ENCODE measurements around the gene URB1.

URB1 gene

DNA sequence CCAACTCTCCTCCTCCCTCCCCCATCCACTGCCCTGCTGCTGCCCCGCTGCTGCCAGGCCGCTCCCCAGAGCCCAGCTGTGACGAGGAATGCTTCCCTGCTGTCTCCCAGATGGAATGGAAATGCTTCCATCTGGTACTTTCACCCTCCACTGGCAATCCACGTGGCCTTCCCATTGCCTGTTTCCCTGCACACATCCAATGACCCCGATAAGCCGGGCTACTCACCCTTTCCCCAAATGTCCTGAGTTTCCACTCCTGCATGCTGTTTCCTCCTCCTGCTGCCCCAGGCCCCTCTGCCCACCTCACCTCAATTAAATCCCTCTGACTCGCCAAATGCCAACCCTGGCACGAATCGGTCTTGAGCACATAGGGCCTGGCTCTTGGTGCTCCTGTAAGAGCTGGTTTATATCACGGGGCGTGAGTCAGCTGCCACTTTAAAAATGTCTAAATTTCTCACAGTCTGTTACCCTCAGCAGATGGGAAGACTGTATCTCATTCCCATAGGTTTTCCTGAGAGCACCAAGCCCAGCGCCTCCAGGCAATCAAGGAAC, 57.8 kb downstream of the URB1 start:
- H3K9me3 Mint-ChIP-seq: no peaks in the 10 kb centered on the region
- H3K4me1 Mint-ChIP-seq: peaks cover 47% of the 10 kb centered on the region
- TF ChIP-seq, protein P1, sequence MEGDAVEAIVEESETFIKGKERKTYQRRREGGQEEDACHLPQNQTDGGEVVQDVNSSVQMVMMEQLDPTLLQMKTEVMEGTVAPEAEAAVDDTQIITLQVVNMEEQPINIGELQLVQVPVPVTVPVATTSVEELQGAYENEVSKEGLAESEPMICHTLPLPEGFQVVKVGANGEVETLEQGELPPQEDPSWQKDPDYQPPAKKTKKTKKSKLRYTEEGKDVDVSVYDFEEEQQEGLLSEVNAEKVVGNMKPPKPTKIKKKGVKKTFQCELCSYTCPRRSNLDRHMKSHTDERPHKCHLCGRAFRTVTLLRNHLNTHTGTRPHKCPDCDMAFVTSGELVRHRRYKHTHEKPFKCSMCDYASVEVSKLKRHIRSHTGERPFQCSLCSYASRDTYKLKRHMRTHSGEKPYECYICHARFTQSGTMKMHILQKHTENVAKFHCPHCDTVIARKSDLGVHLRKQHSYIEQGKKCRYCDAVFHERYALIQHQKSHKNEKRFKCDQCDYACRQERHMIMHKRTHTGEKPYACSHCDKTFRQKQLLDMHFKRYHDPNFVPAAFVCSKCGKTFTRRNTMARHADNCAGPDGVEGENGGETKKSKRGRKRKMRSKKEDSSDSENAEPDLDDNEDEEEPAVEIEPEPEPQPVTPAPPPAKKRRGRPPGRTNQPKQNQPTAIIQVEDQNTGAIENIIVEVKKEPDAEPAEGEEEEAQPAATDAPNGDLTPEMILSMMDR (IDR thresholded peaks at IDR 0.05; ENCODE audit: unreplicated experiment in 3 of 3): no peak
- no peaks in the 10 kb centered on the region for H3K27me3 Mint-ChIP-seq (ENCODE audit: low read depth)
- no peak overlapping the region for H3K27ac Mint-ChIP-seq
- no peak overlapping the region for H3K4me3 Mint-ChIP-seq
- H3K36me3 Mint-ChIP-seq (ENCODE audit: low read depth): peaks cover 81% of the 10 kb centered on the region

DNA sequence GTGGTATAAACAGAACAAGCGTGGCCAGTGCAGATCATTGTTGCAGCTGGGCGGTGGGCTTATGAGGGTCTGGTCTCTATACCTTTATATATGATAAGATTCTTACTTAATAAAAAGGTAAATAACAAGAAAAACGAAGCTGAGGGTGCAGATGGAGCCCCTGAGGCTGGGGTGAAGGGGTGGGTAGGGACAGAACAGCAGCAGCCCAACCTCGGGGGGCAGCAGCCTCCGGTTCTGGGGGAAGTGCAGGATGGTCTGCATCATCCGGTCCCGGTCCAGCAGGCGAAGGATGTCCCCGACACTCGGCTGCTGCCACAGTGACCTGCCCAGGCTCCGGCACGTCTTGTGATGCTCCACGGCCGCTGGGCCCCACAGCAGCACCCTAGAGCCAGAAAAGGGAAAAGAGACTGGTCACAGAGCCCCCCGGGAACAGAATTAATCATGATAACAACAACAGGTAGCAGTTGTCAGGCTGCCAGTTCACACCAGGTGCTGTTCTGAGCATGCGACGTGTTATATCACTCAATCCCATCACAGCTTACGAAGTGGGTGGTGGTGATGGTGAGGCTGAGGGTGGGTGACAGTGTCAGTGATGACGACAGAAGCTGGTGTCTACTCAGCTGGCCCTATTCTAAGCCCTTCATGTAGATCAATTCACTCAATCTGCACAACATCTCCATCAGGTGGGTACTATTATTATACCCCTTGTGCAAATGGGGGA, 58.7 kb downstream of the URB1 start:
- no peak overlapping the region for H3K27ac Mint-ChIP-seq
- no peaks in the 10 kb centered on the region for H3K27me3 Mint-ChIP-seq (ENCODE audit: low read depth)
- peaks cover 83% of the 10 kb centered on the region for H3K36me3 Mint-ChIP-seq (ENCODE audit: low read depth)
- H3K4me3 Mint-ChIP-seq: no peak overlapping the region
- peaks cover 51% of the 10 kb centered on the region for H3K4me1 Mint-ChIP-seq
- no peaks in the 10 kb centered on the region for H3K9me3 Mint-ChIP-seq
- TF ChIP-seq, protein P1 (IDR thresholded peaks at IDR 0.05; ENCODE audit: unreplicated experiment in 3 of 3): no peak

DNA sequence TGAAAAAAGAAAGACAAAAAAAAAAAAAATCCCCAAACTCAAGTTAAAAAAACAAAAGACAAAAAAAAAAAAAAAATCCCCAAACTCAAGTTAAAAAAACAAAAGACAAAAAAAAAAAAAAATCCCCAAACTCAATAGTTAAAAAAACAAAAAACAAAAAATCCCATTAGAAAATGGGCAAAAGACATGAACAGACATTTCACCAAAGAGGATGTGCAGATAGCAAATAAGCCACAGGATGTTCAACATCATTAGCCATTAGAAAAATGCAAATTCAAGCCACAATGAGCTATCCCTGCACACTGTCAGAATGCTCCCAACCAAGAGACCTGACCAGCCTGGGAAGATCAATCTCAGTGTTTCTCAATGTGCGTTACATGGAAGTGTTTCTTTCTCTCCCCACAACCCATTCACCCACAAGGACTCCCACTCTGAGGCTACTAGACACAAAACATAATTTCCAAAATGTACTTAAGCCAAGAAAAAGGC, 60.3 kb downstream of the URB1 start:
- TF ChIP-seq, protein P1 (IDR thresholded peaks at IDR 0.05; ENCODE audit: unreplicated experiment in 3 of 3): no peak
- no peaks in the 10 kb centered on the region for H3K27me3 Mint-ChIP-seq (ENCODE audit: low read depth)
- no peak overlapping the region for H3K4me3 Mint-ChIP-seq
- no peaks in the 10 kb centered on the region for H3K9me3 Mint-ChIP-seq
- H3K4me1 Mint-ChIP-seq: peaks cover 52% of the 10 kb centered on the region
- H3K27ac Mint-ChIP-seq: no peak overlapping the region
- peaks cover 83% of the 10 kb centered on the region for H3K36me3 Mint-ChIP-seq (ENCODE audit: low read depth)

DNA sequence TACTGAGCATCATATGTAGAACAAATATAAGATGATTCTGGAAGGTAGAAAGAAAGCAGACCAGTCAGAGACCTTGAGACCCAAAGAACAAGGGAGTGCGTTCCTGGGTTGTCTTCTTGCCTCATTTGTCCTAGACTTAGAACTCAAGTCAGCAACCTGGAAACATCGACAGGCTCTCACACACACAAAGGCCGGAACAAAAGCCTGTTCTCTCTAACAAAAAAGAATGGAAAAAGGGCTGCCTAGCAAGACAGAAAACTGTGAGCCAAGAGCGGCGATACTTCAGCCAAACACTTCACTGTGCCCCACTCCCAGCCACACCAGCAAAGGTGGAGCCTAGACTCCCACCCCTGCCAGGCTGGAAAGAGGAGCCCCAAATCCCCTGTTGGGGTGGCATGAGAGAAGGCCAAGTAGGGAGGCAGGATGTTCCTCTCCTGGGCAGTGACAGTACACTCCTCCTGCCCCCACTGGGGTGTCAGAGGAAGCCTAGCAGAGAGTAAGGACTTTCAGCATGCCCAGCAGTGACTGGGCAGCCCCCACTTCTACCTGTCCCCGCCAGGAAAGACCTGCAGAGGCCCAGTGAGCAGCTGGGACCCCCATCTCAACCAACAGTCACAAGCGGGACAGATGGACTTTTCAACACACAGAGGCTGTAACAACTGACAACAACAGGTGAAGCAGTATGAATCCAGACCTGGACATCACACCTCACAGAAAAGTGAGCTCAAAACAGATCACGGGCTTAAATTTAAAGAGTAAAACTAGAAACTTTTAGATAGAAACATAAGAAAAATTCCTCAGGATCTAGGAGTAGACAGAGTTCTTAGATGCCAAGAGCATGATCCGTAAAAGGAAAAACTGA, 61.1 kb downstream of the URB1 start:
- TF ChIP-seq, protein P1 (IDR thresholded peaks at IDR 0.05; ENCODE audit: unreplicated experiment in 3 of 3): no peak
- H3K9me3 Mint-ChIP-seq: no peaks in the 10 kb centered on the region
- H3K4me1 Mint-ChIP-seq: peaks cover 48% of the 10 kb centered on the region
- peaks cover 85% of the 10 kb centered on the region for H3K36me3 Mint-ChIP-seq (ENCODE audit: low read depth)
- H3K27me3 Mint-ChIP-seq (ENCODE audit: low read depth): no peaks in the 10 kb centered on the region
- H3K4me3 Mint-ChIP-seq: no peak overlapping the region
- H3K27ac Mint-ChIP-seq: no peak overlapping the region

DNA sequence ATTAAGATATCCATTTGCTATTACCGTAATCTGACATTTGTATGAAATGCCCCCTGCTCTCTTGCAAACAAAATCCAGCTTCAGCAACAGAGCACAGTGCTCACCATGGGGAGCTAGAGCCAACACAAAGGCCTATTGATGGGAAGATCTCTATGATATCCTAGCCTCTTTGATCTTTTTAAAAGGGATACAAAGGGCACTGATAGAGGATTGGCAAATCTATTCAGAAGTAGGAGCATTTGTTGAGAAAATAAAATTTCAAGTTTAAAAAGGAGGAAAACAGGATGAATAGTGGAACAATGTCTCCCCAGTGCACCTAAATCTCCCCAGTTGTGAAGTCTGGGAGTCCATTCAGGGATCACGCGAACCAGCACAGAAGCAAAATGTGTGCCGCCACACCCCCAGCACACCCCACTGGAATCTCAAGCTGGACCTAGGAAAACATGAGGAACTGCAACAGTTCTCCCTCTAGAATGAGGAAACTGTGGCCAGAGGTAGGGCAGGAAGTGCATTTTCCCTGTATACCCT, 62.0 kb downstream of the URB1 start:
- Mint-ChIP-seq H3K27me3 (ENCODE audit: low read depth) (no peaks in the 10 kb centered on the region), H3K27ac (no peak overlapping the region), H3K9me3 (no peaks in the 10 kb centered on the region), H3K4me3 (no peak overlapping the region), H3K36me3 (ENCODE audit: low read depth) (peaks cover 85% of the 10 kb centered on the region), H3K4me1 (peaks cover 40% of the 10 kb centered on the region)
- TF ChIP-seq, protein P1 (IDR thresholded peaks at IDR 0.05; ENCODE audit: unreplicated experiment in 3 of 3): no peak
